RWPE1 (cell line): Measurements from ENCODE around the gene BPIFB1.

Experiments used
- CTCF ChIA-PET: fragments of 350-600 bp; sonication (Branson Sonifier 250); formaldehyde crosslinking; extraction: SDS; loops from one replicate; lab custom pipeline; 2021; lab: Yijun Ruan, JAX
- POLR2A ChIA-PET: fragments of 400-600 bp; formaldehyde crosslinking; extraction: SDS; loops from one replicate; lab custom pipeline; 2020; ENCODE audit warnings: antibody characterized with exemption; ENCODE audit not compliant: low non-redundant PET; lab: Yijun Ruan, JAX
- DNase-seq: peaks from one replicate; pipeline ENCODE4 v3.0.0; 2012; ENCODE audit warnings: low spot score
- H3K27ac ChIP-seq: fragments of 450-650 bp; 2 replicates; pipeline ENCODE4 v1.5.1; 2017
- CTCF ChIP-seq: fragments of 450-650 bp; conservative IDR thresholded peaks from 2 replicates; pipeline ENCODE4 v1.5.1; 2017; ENCODE audit warnings: low read depth, mild to moderate bottlenecking

BPIFB1 gene

DNA sequence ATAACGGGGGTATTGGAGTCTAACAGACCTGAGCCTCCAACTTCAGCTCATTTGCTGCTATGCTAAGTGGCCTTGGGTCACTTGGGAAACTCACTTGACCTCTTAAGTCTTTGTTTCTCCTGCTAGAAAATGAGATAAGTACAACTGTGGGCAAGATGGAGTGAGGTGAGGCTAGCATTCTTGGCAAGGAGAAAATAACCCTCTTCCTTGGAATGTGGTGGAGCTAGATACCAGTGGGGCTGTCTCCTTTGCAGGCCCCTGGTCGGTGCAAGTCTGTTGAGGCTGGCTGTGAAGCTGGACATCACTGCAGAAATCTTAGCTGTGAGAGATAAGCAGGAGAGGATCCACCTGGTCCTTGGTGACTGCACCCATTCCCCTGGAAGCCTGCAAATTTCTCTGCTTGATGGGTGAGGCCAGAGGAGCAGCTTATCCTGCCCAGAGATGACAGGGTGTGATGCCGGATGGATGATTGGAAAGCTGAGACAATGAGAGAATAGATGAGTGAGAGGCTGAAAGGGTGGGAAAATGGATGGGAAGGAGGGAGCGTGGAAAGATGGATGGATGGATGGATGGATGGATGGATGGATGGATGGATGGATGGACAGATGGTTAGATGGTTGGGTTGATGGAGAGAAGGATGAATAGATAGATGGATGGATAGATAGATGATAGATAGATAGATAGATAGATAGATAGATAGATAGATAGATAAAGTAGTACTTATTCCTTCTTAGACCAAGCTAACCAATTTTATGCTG lies 42.9 kb upstream of the BPIFB1 start:
- H3K27ac ChIP-seq, result no peak overlapping the region
- ChIA-PET POLR2A (no interaction called here), CTCF (interaction anchor here (0.7 to 1.0 kb wide), 3 partner anchors 10 to 66 kb away, joined by 3 to 4 read pairs (median 3); no protein-coding TSS in a partner anchor)
- no peak for TF ChIP-seq CTCF
- DNase-seq, result no peak

GRCh38 chr20:33240923-33241322 lies 42.1 kb upstream of the BPIFB1 start:
- H3K27ac ChIP-seq, result no peak overlapping the region
- ChIA-PET POLR2A (no interaction called here), CTCF (interaction anchor here (0.9 to 1.0 kb wide), 2 partner anchors 10 to 16 kb away, joined by 3 to 4 read pairs; no protein-coding TSS in a partner anchor)
- DNase-seq, result no peak
- no peak for TF ChIP-seq CTCF

- CTCF ChIA-PET, result interaction anchor here (0.6 kb wide), 1 partner anchor 230 kb away, joined by 5 read pairs; no protein-coding TSS in a partner anchor
- H3K27ac ChIP-seq, result no peak overlapping the region
- TF ChIP-seq CTCF, result no peak
- DNase-seq, result no peak
- POLR2A ChIA-PET, result no interaction called here
Measured at GRCh38 chr20:33242319-33243100, 40.5 kb upstream of the BPIFB1 start.

GRCh38 chr20:33246077-33246476 lies 36.9 kb upstream of the BPIFB1 start:
- CTCF ChIA-PET, result interaction anchor here (0.8 to 2.0 kb wide), 3 partner anchors 14 to 170 kb away, joined by 3 to 6 read pairs (median 4); no protein-coding TSS in a partner anchor

GRCh38 chr20:33249456-33249855 lies 33.6 kb upstream of the BPIFB1 start:
- H3K27ac ChIP-seq, result no peak overlapping the region
- ChIA-PET CTCF (interaction anchor here (1.2 kb wide), 1 partner anchor 13 kb away, joined by 3 read pairs; no protein-coding TSS in a partner anchor), POLR2A (interaction anchor here (0.6 kb wide), 1 partner anchor 741 kb away, joined by 3 read pairs; no protein-coding TSS in a partner anchor)
- DNase-seq, result no peak
- TF ChIP-seq CTCF, result no peak

More at GRCh38 chr20:33246077-33246476, 36.9 kb upstream of the BPIFB1 start:
- no peak for TF ChIP-seq CTCF
- no peak for DNase-seq
- no peak overlapping the region for H3K27ac ChIP-seq
- POLR2A ChIA-PET, result no interaction called here

DNA sequence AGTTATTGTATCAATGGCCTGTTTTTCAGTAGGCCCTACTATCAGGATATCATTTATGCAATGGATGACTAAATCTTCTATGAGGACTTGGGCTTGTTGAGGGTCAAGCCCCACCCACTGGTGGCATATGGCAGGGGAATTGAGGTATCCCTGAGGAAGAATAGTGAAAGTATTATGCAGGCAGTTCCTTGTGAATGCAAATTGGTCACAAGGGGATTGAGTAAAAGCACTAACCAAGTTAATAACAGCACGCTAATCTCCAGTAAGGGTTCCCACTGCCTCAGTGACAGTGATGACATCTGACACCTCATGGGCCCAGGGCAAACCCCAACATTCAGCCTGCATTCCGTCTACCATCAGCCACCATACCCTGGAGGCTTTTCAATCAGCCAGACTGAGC lies 32.3 kb upstream of the BPIFB1 start:
- TF ChIP-seq CTCF, result no peak
- DNase-seq, result no peak
- POLR2A ChIA-PET, result no interaction called here
- H3K27ac ChIP-seq, result no peak overlapping the region
- CTCF ChIA-PET, result interaction anchor here (0.5 kb wide), 1 partner anchor 59 kb away, joined by 3 read pairs; no protein-coding TSS in a partner anchor
